Fibroblast of the aortic adventitia (primary cell): Measurements from ENCODE around the gene KAT2B. TPM values are rescaled to one million over a fixed set of nuclear protein-coding genes. Genes with fewer than 3 reads are reported as not detected.
A peak's percentile ranks its signal among the peaks of the same experiment; 100 is the strongest.

ENCODE experiments used
- DNase-seq: peaks from one replicate; pipeline ENCODE4 v3.0.0-alpha.2; 2010; ENCODE audit warnings: low read depth
- H3K4me3 ChIP-seq: 2 replicates; pipeline ENCODE4 v1.5.1; 2011; ENCODE audit warnings: low read depth, mild to moderate bottlenecking, control low read depth, low read length, moderate library complexity
- total RNA-seq: library from RNA; depleted of rRNA; stranded (reverse); fragments of >200 nt; gene quantifications from 2 replicates; pipeline ENCODE4 v1.2.3, GENCODE V29; 2012; ENCODE audit warnings: low replicate concordance
- TF ChIP-seq, protein P1 (sequence below): IDR thresholded peaks from 2 replicates; pipeline ENCODE4 v1.5.1; 2011; ENCODE audit warnings: mild to moderate bottlenecking, low read length, control low read depth, inconsistent platforms; ENCODE audit not compliant: insufficient read depth

The KAT2B gene
- total RNA-seq, 1 donor = 14.3 TPM

DNA sequence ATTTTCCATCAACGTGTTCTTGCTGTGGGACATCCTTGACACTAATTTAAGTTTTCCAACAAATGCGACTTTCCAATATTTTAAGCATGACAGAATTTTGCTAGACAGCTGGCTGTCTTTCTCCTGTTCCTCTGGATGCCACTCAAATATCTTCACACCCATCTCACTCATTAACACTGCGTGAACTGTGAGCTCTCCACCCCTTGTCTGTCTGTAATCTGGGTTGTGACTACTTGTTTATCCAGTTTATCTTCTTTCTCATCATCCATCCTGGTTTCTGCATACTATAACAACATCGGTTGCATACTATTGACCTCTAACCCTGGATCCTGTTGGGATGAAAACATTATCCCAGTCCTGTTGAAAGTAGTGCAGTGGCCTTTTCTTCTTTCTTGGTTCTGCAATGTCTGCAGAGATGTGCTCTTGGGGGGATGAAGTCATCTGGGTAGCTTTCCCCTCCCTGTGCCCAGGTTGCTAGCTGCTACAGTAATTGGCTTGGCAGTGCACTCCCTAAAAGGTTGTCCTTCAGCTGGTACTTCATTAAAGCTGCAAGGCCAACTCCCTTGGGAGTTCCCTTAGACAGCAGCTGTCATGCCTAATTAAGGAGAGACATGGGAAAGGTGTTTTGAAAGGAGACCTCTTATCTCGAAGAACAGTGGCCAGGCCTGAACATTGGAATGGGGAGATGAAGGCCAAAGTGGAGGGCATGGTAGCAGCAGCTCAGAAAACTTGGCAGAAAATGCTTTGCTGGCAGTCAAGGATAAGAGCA lies 24.7 kb downstream of the KAT2B start:
- DNase-seq = no peak
- TF ChIP-seq, protein P1, sequence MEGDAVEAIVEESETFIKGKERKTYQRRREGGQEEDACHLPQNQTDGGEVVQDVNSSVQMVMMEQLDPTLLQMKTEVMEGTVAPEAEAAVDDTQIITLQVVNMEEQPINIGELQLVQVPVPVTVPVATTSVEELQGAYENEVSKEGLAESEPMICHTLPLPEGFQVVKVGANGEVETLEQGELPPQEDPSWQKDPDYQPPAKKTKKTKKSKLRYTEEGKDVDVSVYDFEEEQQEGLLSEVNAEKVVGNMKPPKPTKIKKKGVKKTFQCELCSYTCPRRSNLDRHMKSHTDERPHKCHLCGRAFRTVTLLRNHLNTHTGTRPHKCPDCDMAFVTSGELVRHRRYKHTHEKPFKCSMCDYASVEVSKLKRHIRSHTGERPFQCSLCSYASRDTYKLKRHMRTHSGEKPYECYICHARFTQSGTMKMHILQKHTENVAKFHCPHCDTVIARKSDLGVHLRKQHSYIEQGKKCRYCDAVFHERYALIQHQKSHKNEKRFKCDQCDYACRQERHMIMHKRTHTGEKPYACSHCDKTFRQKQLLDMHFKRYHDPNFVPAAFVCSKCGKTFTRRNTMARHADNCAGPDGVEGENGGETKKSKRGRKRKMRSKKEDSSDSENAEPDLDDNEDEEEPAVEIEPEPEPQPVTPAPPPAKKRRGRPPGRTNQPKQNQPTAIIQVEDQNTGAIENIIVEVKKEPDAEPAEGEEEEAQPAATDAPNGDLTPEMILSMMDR = no peak
- no peak overlapping the region for H3K4me3 ChIP-seq

DNA sequence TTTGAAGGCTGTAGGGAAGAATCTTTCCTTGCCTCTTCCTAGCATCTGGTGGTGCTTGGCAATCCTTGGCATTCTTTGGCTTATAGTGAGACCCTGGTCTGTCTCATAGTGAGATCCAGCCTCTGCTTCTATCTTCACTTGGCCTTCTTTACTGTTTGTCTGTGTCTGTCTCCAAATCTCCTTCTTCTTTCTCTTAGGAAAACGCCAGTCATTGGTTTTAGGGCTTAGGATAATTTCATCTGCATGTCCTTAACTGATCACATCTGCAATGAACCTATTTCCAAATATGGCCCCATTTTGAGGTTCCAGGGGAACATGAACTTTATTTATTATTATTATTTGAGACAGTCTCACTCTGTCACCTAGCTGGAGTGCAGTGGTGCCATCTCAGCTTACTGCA lies 25.8 kb downstream of the KAT2B start:
- DNase-seq = no peak
- TF ChIP-seq, protein P1 = no peak
- no peak overlapping the region for H3K4me3 ChIP-seq

DNA sequence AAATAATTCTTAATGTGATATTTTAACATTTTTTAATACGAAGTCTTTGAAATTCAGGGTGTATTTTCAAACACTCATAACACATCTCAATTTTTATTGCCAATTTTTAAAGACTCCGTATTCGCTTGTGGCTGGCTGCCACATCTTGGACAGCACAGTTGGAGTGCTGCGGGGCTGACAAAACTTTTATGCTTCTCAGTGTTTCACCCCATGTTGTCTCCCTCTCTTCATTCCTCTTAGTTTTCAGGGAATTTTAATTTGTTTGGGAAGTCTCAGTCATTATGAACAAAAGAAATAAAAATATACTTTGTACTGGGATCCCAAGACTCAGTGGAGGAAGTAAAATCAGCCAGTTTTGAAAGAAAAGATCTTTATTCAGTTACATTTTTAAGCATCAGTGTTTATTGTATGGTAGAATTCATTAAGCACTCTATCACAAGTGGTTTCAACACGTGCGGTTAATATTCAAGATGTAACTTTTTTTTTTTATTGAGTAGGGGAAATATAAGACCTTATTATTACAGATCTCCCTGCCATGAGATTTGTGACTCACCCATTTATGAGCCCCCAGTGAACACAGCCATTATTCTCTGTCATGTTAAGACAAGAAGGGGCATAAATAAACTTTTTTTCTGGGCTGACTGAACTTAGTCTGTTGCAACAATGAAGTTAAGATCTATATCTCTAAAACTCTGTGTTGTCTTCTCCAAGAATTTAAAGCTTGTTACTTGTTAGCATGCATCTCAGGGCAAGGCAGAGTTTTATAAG lies 26.8 kb downstream of the KAT2B start:
- H3K4me3 ChIP-seq = no peak overlapping the region
- DNase-seq = peak; percentile 59
- TF ChIP-seq, protein P1 = no peak

DNA sequence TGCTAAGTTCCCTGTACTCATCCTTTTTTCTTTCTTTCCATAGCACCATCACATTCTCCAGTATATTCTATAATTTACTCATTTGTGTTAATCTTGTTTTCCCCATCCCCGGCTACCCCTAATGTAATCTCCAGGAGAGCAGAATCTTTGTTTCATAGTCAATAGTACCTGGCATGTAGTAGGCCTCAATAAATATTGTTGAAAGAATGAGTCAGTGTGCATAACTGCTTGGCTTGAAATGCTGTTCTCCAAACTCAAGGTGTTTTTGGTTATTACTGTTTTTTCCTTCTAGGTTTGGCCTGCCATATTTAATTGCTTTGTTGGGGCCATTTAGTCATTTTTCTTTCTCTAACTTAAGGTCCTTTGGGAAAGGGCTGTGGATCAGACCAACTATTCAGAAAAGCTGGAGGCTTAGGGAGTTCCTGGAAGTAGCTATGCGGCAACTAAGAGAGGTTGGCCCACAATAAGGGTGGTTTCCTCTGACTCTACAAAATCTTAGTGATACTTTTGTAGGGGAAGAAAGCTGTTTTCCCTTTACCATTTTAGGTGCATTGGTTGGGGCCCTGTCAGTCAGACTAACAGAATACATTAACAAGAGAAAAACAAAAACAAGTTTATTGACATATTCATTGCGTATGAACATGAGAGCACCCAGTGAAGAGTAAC lies 28.4 kb downstream of the KAT2B start:
- H3K4me3 ChIP-seq = no peak overlapping the region
- peak; percentile 17 for DNase-seq
- TF ChIP-seq, protein P1 = no peak

DNA sequence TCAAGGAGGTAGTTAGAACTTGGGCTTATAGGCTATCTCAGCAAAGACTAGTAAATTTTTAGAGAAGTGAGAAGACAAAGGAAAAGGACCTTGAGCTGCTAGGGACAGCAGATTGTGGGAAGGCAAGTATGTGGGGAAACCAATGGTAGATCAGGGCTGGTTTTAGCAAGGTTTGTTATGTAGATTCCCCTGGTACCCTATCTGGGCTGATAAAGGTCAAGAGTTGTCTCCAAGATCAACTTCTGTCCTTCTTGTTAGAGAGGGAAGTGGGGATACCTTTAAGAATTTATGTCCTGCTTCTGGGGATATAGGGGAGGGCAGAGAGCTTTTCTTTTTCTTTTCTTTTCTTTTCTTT lies 28.9 kb downstream of the KAT2B start:
- TF ChIP-seq, protein P1 = no peak
- H3K4me3 ChIP-seq = no peak overlapping the region
- no peak for DNase-seq

DNA sequence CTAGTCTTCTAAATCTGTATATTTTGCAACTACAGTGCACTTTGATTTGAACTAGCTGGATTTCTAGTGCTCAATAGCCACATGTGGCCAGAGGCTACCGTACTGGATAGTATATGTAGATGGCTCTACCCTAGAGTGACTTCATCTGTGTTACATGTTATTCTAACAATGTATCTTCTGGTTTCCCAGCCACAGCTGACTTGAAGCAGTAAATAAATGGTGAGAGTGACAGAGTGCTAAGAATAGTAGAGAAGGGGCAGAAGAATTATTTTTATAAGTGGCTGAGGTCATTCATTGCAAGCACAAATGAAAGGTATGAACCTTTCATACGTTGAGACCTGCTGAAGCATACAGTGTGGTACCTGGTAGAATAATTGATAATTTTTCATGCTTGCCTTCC lies 30.9 kb downstream of the KAT2B start:
- H3K4me3 ChIP-seq = no peak overlapping the region
- TF ChIP-seq, protein P1 = no peak
- DNase-seq = no peak
